Thyroid gland (tissue), 4 donors: ENCODE measurements around the gene DHX16.

ENCODE experiments used
- POLR2A ChIP-seq, 2 donors: fragments of 450-650 bp; IDR thresholded peaks; one replicate each; pipeline ENCODE4 v1.6.1; 2017; ENCODE audit warnings: antibody characterized with exemption in 2 of 2, mild to moderate bottlenecking in 2 of 2, moderate library complexity in 1 of 2
- TF ChIP-seq, protein P1 (sequence below), 6 experiments: fragments of 200-600 bp in 3 of 6; fragments of 450-650 bp in 3 of 6; sonication (generic) in 3 of 6; IDR thresholded peaks; one replicate each; pipeline ENCODE4 v1.5.1; 2016 to 2019; ENCODE audit warnings: antibody characterized with exemption in 6 of 6, mild to moderate bottlenecking in 2 of 6, inconsistent platforms in 1 of 6, moderate library complexity in 1 of 6

DNA sequence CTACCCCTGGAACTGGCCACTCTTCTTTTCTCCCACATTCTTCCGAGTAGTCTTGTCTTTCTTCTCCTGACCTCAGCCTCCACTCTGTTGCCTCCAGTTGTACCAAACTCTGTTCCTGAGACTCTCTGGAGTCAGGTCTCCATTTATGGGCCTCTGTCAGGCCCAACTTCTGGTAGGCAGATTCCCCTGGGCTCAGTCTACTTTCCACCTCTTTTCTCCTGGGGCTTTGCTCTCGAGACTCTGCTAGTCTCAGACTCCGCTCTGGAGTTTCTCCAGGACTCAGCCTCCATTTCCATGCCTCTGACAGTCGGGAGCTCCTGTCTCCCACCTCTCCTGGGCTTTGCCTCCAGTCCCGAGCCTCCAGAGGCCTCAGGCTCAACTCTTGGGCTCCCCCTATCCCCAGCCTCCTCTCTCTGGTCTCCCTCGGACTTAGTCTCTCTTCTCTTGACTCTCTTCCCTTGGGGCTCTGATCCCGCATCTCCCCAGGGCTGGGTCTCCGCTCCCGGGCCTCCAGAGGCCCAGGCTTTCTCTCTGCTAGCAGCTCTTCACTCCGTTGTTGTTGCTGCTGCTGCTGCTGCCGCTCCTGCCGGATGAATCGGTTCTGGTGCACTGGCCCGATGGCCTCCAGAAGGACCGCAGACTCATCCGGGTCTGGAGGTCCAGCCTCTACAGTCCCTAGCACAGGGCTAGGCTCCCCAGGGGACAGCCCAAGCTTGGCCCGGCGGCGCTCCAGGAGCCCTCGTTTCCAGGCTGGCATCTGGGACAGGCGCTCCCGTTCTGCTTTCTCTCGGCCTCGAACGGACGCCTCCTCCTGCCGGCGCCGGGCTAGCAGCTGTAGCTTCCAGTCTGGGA lies 12.6 kb upstream of the DHX16 start:
- TF ChIP-seq, protein P1, sequence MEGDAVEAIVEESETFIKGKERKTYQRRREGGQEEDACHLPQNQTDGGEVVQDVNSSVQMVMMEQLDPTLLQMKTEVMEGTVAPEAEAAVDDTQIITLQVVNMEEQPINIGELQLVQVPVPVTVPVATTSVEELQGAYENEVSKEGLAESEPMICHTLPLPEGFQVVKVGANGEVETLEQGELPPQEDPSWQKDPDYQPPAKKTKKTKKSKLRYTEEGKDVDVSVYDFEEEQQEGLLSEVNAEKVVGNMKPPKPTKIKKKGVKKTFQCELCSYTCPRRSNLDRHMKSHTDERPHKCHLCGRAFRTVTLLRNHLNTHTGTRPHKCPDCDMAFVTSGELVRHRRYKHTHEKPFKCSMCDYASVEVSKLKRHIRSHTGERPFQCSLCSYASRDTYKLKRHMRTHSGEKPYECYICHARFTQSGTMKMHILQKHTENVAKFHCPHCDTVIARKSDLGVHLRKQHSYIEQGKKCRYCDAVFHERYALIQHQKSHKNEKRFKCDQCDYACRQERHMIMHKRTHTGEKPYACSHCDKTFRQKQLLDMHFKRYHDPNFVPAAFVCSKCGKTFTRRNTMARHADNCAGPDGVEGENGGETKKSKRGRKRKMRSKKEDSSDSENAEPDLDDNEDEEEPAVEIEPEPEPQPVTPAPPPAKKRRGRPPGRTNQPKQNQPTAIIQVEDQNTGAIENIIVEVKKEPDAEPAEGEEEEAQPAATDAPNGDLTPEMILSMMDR (IDR thresholded peaks at IDR 0.05) = no peak
- no peak for TF ChIP-seq POLR2A (IDR thresholded peaks at IDR 0.05)
